Type B pancreatic cell (in vitro differentiated cells): Measurements from ENCODE around the gene UTP25. TPM values are rescaled to one million over a fixed set of nuclear protein-coding genes. Genes with fewer than 3 reads are reported as not detected.

Experiments
- DNase-seq: peaks from one replicate; pipeline ENCODE4 v3.0.0; 2021; ENCODE audit warnings: mixed read lengths; ENCODE audit not compliant: unreplicated experiment; ENCODE audit errors: extremely low spot score
- H3K27ac Mint-ChIP-seq: 2 replicates; pipeline ENCODE4 v1.8.0; 2021; ENCODE audit warnings: mild to moderate bottlenecking, mixed read lengths
- H3K27me3 Mint-ChIP-seq: 2 replicates; pipeline ENCODE4 v1.8.0; 2021; ENCODE audit warnings: mixed read lengths
- H3K36me3 Mint-ChIP-seq: 2 replicates; pipeline ENCODE4 v1.8.0; 2021; ENCODE audit warnings: mixed read lengths
- H3K4me1 Mint-ChIP-seq: one replicate; pipeline ENCODE4 v1.8.0; 2021; ENCODE audit warnings: mixed read lengths; ENCODE audit not compliant: unreplicated experiment
- H3K4me3 Mint-ChIP-seq: 2 replicates; pipeline ENCODE4 v1.8.0; 2021; ENCODE audit warnings: mild to moderate bottlenecking, mixed read lengths
- H3K9me3 Mint-ChIP-seq: 2 replicates; pipeline ENCODE4 v1.8.0; 2021; ENCODE audit warnings: mixed read lengths
- total RNA-seq: library from RNA; stranded (reverse); gene quantifications from 2 replicates; pipeline ENCODE4 v1.2.1, GENCODE V29; 2021; ENCODE audit warnings: low replicate concordance
- TF ChIP-seq, protein P1 (sequence below): fragments of 200-600 bp; sonication (generic); conservative IDR thresholded peaks from 2 replicates; pipeline ENCODE4 v1.5.0; 2021; ENCODE audit warnings: antibody characterized with exemption, mild to moderate bottlenecking

The UTP25 gene
- total RNA-seq, 1 donor from 2014 or later, result 9.4 TPM

DNA sequence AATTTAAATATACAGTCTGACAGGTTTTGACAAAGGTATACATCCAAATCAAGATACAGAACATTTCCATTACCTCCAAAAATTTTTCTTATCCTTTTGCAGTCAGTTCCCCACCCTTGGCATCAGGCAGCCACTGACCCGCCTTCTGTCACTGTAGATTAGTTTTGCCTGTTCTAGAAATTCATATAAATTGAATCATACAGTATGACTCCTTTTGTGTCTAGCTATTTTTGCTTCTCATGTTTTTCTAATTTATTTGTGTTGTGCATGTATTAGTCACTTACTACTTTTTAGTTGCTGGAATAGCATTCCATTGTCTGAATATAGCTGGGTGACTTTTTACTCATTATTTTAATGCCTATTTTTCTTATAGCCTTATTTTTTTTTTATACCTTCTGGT lies 3.8 kb downstream of the UTP25 start:
- Mint-ChIP-seq H3K4me1 (peaks cover 21% of the 10 kb centered on the region), H3K27me3 (no peaks in the 10 kb centered on the region), H3K4me3 (no peak overlapping the region), H3K27ac (no peak overlapping the region), H3K36me3 (peaks cover 27% of the 10 kb centered on the region), H3K9me3 (peaks cover 5% of the 10 kb centered on the region)
- DNase-seq, result no peak
- TF ChIP-seq, protein P1, sequence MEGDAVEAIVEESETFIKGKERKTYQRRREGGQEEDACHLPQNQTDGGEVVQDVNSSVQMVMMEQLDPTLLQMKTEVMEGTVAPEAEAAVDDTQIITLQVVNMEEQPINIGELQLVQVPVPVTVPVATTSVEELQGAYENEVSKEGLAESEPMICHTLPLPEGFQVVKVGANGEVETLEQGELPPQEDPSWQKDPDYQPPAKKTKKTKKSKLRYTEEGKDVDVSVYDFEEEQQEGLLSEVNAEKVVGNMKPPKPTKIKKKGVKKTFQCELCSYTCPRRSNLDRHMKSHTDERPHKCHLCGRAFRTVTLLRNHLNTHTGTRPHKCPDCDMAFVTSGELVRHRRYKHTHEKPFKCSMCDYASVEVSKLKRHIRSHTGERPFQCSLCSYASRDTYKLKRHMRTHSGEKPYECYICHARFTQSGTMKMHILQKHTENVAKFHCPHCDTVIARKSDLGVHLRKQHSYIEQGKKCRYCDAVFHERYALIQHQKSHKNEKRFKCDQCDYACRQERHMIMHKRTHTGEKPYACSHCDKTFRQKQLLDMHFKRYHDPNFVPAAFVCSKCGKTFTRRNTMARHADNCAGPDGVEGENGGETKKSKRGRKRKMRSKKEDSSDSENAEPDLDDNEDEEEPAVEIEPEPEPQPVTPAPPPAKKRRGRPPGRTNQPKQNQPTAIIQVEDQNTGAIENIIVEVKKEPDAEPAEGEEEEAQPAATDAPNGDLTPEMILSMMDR, result no peak

GRCh38 chr1:209835782-209836298 lies 8.1 kb downstream of the UTP25 start:
- H3K27ac Mint-ChIP-seq, result no peak overlapping the region
- TF ChIP-seq, protein P1, result no peak
- no peak for DNase-seq
- peaks cover 38% of the 10 kb centered on the region for H3K36me3 Mint-ChIP-seq
- no peaks in the 10 kb centered on the region for H3K9me3 Mint-ChIP-seq
- H3K27me3 Mint-ChIP-seq, result no peaks in the 10 kb centered on the region
- H3K4me1 Mint-ChIP-seq, result no peaks in the 10 kb centered on the region
- no peak overlapping the region for H3K4me3 Mint-ChIP-seq

- Mint-ChIP-seq H3K27me3 (no peaks in the 10 kb centered on the region), H3K27ac (no peak overlapping the region), H3K4me3 (no peak overlapping the region), H3K36me3 (peaks cover 44% of the 10 kb centered on the region), H3K4me1 (no peaks in the 10 kb centered on the region), H3K9me3 (no peaks in the 10 kb centered on the region)
- no peak for DNase-seq
- TF ChIP-seq, protein P1, result no peak
Observed at GRCh38 chr1:209837671-209838070, 9.9 kb downstream of the UTP25 start.

DNA sequence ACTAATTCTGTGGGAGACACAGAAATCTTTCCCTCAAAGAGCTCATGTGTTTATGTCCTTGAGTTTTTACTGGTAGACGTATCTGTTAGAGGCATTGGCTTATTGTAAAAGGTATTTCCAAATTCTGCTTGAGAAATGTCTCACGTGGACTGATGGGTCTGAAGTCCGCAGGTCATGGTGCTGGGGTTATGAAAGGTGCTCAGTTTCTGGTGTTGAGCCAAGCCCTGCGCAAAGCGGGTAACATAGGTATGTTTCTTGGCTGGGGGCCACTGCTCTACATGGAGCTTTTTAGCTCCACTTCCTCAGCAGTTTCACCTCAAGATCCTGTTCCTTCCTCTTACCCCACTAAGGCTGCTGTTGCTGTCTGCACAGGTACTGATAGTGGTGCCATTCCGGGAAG lies 10.8 kb downstream of the UTP25 start:
- Mint-ChIP-seq H3K9me3 (no peaks in the 10 kb centered on the region), H3K4me3 (no peak overlapping the region), H3K4me1 (no peaks in the 10 kb centered on the region), H3K27ac (no peak overlapping the region), H3K36me3 (peaks cover 45% of the 10 kb centered on the region), H3K27me3 (no peaks in the 10 kb centered on the region)
- TF ChIP-seq, protein P1, result no peak
- no peak for DNase-seq

GRCh38 chr1:209839875-209840546 lies 12.2 kb downstream of the UTP25 start:
- Mint-ChIP-seq H3K4me3 (no peak overlapping the region), H3K9me3 (no peaks in the 10 kb centered on the region), H3K36me3 (peaks cover 35% of the 10 kb centered on the region), H3K27ac (peak overlapping the region; percentile 4), H3K27me3 (no peaks in the 10 kb centered on the region), H3K4me1 (no peaks in the 10 kb centered on the region)
- DNase-seq, result no peak
- TF ChIP-seq, protein P1, result no peak
